GM12878 (cell line): ENCODE measurements around the gene WASF2. TPM values are rescaled to one million over a fixed set of nuclear protein-coding genes. Genes with fewer than 3 reads are reported as not detected.

Experiments
- ATAC-seq: fragments of 200-7000 bp; cut with Tn5 transposase; 3 replicates; pipeline ENCODE4 v1.9.1; 2020; ENCODE audit warnings: mild to moderate bottlenecking, moderate library complexity
- BruUV-seq: library from RNA; stranded (reverse); fragments of 400-500 nt; replicated peaks from 2 replicates; lab custom pipeline; 2021; lab: Mats Ljungman, UMichigan
- CTCF ChIA-PET: fragments of 300-600 bp; sonication (Branson Sonifier 250); formaldehyde crosslinking; extraction: SDS; loops from one replicate; lab custom pipeline; 2021; ENCODE audit warnings: inconsistent platforms; lab: Yijun Ruan, JAX
- POLR2A ChIA-PET: fragments of 350-600 bp; formaldehyde crosslinking; extraction: SDS; loops from one replicate; lab custom pipeline; 2021; ENCODE audit warnings: inconsistent platforms; lab: Charles Lee
- RAD21 ChIA-PET: fragments of 300-600 bp; sonication (Branson Sonifier 250); formaldehyde crosslinking; loops from one replicate; lab custom pipeline; 2023; ENCODE audit warnings: antibody characterized with exemption; ENCODE audit not compliant: unreplicated experiment; lab: Charles Lee
- SMC1A ChIA-PET: fragments of 300-600 bp; sonication (Branson Sonifier 250); formaldehyde crosslinking; loops from one replicate; lab custom pipeline; 2023; ENCODE audit not compliant: unreplicated experiment, uncharacterized antibody; lab: Charles Lee
- DNase-seq: peaks from one replicate; pipeline ENCODE4 v3.0.0-alpha.2; 2011; ENCODE audit warnings: low read depth, low spot score
- FAIRE-seq: peaks from 3 replicates; lab custom pipeline; 2011; peaks lifted over from hg19 to GRCh38; lab: Jason Lieb, UNC
- H2AFZ ChIP-seq: 2 replicates; pipeline ENCODE4 v1.6.0; 2011; ENCODE audit warnings: low read depth, low read length, control low read depth; ENCODE audit not compliant: control insufficient read depth
- H3K27ac ChIP-seq: 2 replicates; pipeline ENCODE4 v1.5.1; 2011; ENCODE audit warnings: control low read depth; ENCODE audit not compliant: control insufficient read depth, insufficient read depth
- H3K27me3 ChIP-seq, 2 experiments: replicated peaks in 1 of 2; 2 replicates each; pipeline versions ENCODE4 v1.6.0 to v1.6.1; 2011; ENCODE audit warnings: low read length in 1 of 2; ENCODE audit not compliant: control insufficient read depth in 2 of 2, insufficient read depth in 2 of 2
- H3K36me3 ChIP-seq, 2 experiments: 2 replicates each; pipeline ENCODE4 v1.5.1; 2011; ENCODE audit warnings: low read length in 1 of 2; ENCODE audit not compliant: control insufficient read depth in 2 of 2, insufficient read depth in 2 of 2
- H3K4me1 ChIP-seq: 2 replicates; pipeline ENCODE4 v1.6.1; 2011; ENCODE audit warnings: mild to moderate bottlenecking, low read length, moderate library complexity, mixed read lengths; ENCODE audit not compliant: control insufficient read depth, insufficient read depth
- H3K4me2 ChIP-seq: 2 replicates; pipeline ENCODE4 v1.6.0; 2011; ENCODE audit warnings: control low read depth; ENCODE audit not compliant: control insufficient read depth, insufficient read depth
- H3K4me3 ChIP-seq: fragments of 200-600 bp; sonication (generic); 2 replicates; pipeline ENCODE4 v1.5.1; 2016
- H3K79me2 ChIP-seq: 2 replicates; pipeline ENCODE4 v1.6.0; 2011; ENCODE audit warnings: low read length; ENCODE audit not compliant: control insufficient read depth, insufficient read depth
- H3K9ac ChIP-seq: 2 replicates; pipeline ENCODE4 v1.8.0; 2011; ENCODE audit warnings: low read length, control low read depth, mixed read lengths; ENCODE audit not compliant: control insufficient read depth, insufficient read depth
- H3K9me3 ChIP-seq: replicated peaks from 3 replicates; pipeline ENCODE4 v1.5.1; 2011; ENCODE audit warnings: mild to moderate bottlenecking, low read length; ENCODE audit not compliant: control insufficient read depth, insufficient read depth
- H4K20me1 ChIP-seq: 2 replicates; pipeline ENCODE4 v1.6.0; 2011; ENCODE audit not compliant: control insufficient read depth, insufficient read depth
- CREB1 ChIP-seq: IDR thresholded peaks from 2 replicates; pipeline ENCODE4 v1.6.1; 2012; ENCODE audit warnings: low read depth, mild to moderate bottlenecking, inconsistent platforms
- E2F4 ChIP-seq: IDR thresholded peaks from 2 replicates; pipeline ENCODE4 v1.6.1; 2012; ENCODE audit warnings: low read depth, low read length, improper control_type of control experiment
- ETV6 ChIP-seq, 2 experiments: fragments of 450-650 bp in 1 of 2; IDR thresholded peaks in 1 of 2; conservative IDR thresholded peaks in 1 of 2; 2 replicates each; pipeline ENCODE4 v1.6.1; 2014; ENCODE audit warnings: antibody characterized with exemption in 1 of 2, borderline replicate concordance in 1 of 2, low read depth in 1 of 2, mild to moderate bottlenecking in 1 of 2, moderate library complexity in 1 of 2
- FOXK2 ChIP-seq: fragments of 450-650 bp; IDR thresholded peaks from 2 replicates; pipeline ENCODE4 v1.6.1; 2017; ENCODE audit warnings: mild to moderate bottlenecking, moderate library complexity
- IKZF1 ChIP-seq: fragments of 450-650 bp; conservative IDR thresholded peaks from 2 replicates; pipeline ENCODE4 v1.6.1; 2017; ENCODE audit warnings: antibody characterized with exemption, mild to moderate bottlenecking
- IRF3 ChIP-seq: fragments of 450-650 bp; IDR thresholded peaks from 2 replicates; pipeline ENCODE4 v1.6.1; 2014; ENCODE audit warnings: mild to moderate bottlenecking
- IRF4 ChIP-seq: IDR thresholded peaks from 2 replicates; pipeline ENCODE4 v1.6.1; 2011; ENCODE audit warnings: low read depth, low read length
- MYC ChIP-seq: IDR thresholded peaks from 2 replicates; pipeline ENCODE4 v1.6.1; 2011; ENCODE audit warnings: mild to moderate bottlenecking, low read length, moderate library complexity, inconsistent platforms; ENCODE audit not compliant: insufficient read depth, insufficient replicate concordance, insufficient read length, severe bottlenecking
- NR2F1 ChIP-seq: fragments of 450-650 bp; conservative IDR thresholded peaks from 2 replicates; pipeline ENCODE4 v1.6.1; 2017; ENCODE audit warnings: mild to moderate bottlenecking
- PAX8 ChIP-seq: fragments of 450-650 bp; IDR thresholded peaks from 2 replicates; pipeline ENCODE4 v1.6.1; 2017; ENCODE audit warnings: mild to moderate bottlenecking, moderate library complexity
- RB1 ChIP-seq: fragments of 450-650 bp; formaldehyde crosslinking; IDR thresholded peaks from 2 replicates; pipeline ENCODE4 v1.6.1; 2017; ENCODE audit warnings: mild to moderate bottlenecking, borderline replicate concordance
- SP1 ChIP-seq: IDR thresholded peaks from one replicate; pipeline ENCODE4 v1.6.1; 2011; ENCODE audit warnings: low read depth, low read length
- SUZ12 ChIP-seq: fragments of 200-600 bp; sonication (generic); IDR thresholded peaks from one replicate; pipeline ENCODE4 v1.6.1; 2018; ENCODE audit warnings: antibody characterized with exemption, mild to moderate bottlenecking; ENCODE audit not compliant: unreplicated experiment
- USF1 ChIP-seq: IDR thresholded peaks from 2 replicates; pipeline ENCODE4 v1.6.1; 2011; ENCODE audit warnings: borderline replicate concordance, low read depth, mild to moderate bottlenecking, moderate library complexity, mixed read lengths, low read length; ENCODE audit not compliant: insufficient read depth; ENCODE audit errors: extremely low read length
- YY1 ChIP-seq: IDR thresholded peaks from 2 replicates; pipeline ENCODE4 v1.6.1; 2011; ENCODE audit warnings: low read depth, mild to moderate bottlenecking, low read length
- ZNF274 ChIP-seq: IDR thresholded peaks from one replicate; pipeline ENCODE4 v1.8.0; 2011; ENCODE audit not compliant: insufficient read length, insufficient read depth
- WGBS: methylation state at CpG from one replicate; pipeline ENCODE4 v1.1.6; 2016; ENCODE audit warnings: low lambda C conversion rate; ENCODE audit not compliant: insufficient replicate concordance, insufficient coverage; ENCODE audit errors: missing lambda C conversion rate; 5-methylcytosine and 5-hydroxymethylcytosine counted together
- in situ Hi-C: fragments of 300-500 bp; cut with MboI; formaldehyde crosslinking; loops from 9 replicates; pipeline ENCODE4 v1.14.3; 2018; ENCODE audit warnings: mixed read lengths
- intact Hi-C: fragments of 100-400 bp; cut with micrococcal nuclease; formaldehyde crosslinking; loops from one replicate; pipeline ENCODE4 v1.14.2; 2022; ENCODE audit not compliant: unreplicated experiment
- polyA plus RNA-seq, 11 experiments: library from polyadenylated mRNA; depleted of rRNA in 4 of 11; unstranded in 6 of 11; stranded (reverse) in 5 of 11; fragments of >200 nt; fragmentation: Nextera tagmentation in 4 of 11; fragmentation: Illumina TruSeq in 1 of 11; extraction: Ambion mirVana in 4 of 11; extraction: Trizol in 1 of 11; gene quantifications; 1 replicate in 1 of 11; 2 replicates in 10 of 11; pipeline versions ENCODE4 v1.2.1 to v1.2.3, GENCODE V29; 2011 to 2016; ENCODE audit warnings: inconsistent platforms in 2 of 11, missing spikeins in 2 of 11, low read depth in 1 of 11
- total RNA-seq, 4 experiments: library from RNA; depleted of rRNA in 3 of 4; stranded (reverse); fragments of >200 nt in 3 of 4; fragmentation: Illumina TruSeq in 1 of 4; extraction: Trizol in 1 of 4; gene quantifications; 2 replicates each; pipeline versions ENCODE4 v1.2.1 to v1.2.3, GENCODE V29; 2013 to 2021
- TF ChIP-seq, protein P1 (sequence below): fragments of 450-650 bp; IDR thresholded peaks from 2 replicates; pipeline ENCODE4 v1.6.1; 2018; ENCODE audit warnings: mild to moderate bottlenecking, low read depth, moderate library complexity; ENCODE audit not compliant: partially characterized antibody

The WASF2 gene
- total and polyA plus RNA-seq, 10 of the 15 experiments (the other 5 are each of a cell fraction or from before 2014, with no cell fraction given) = 7.0 to 111 (median 37.1) TPM

DNA sequence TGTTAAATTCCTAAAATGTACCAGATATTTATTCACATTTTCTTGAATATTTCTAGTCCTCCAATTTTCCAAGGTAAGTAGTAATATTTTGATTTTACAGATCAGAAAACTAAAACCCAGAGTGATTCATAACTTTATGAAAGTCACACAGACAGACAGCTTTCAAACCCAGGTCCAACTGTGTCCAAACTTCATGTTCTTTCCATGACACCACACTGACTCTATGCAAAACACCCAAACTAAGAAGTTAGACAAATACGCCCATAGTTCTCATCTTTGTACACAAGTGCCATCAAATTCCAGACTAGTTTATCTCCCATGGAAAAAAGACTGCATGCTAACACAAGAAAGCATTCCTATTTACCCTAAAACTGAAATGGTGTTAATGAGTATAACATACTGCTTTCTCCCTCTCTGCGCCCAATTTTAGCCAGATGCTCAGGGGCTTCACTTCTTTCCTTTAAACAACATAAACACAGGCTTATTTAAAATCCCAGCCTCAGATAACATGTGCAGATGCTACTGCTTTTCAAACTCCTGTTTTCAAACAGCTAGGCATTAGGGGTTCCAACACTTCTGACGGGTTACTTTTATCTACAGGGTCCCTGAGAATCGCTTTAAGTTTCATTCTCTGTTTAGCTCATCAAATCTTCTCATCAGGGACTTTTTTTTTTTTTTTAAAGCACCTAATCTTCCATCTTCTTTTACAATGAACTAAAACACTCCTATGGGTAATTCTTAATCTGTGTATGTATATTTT lies 44.6 kb downstream of the WASF2 start:
- Histone ChIP-seq H3K9me3 (no peaks in the 10 kb centered on the region), H3K4me3 (peak overlapping the region; percentile 36; the same call in 1 of the 2 replicates), H3K4me2 (peak overlapping the region; percentile 70), H3K36me3 (peaks cover 5 to 7% of the 10 kb centered on the region in 2 experiments; a peak in 3 of 4 replicates), H3K27ac (peak overlapping the region; percentile 85), H3K27me3 (no peaks in the 10 kb centered on the region), H4K20me1 (no peaks in the 10 kb centered on the region), H3K79me2 (peaks cover 68% of the 10 kb centered on the region), H2AFZ (no peak overlapping the region), H3K4me1 (peaks cover 63% of the 10 kb centered on the region), H3K9ac (peak overlapping the region; percentile 49)
- FAIRE-seq (peak; percentile 79), ATAC-seq (peak; percentile 80), DNase-seq (no peak)
- ChIA-PET SMC1A (interaction anchor here (0.6 to 24.6 kb wide), 17 partner anchors 10 to 476 kb away, joined by 3 to 470 read pairs (median 5); partner anchors contain the start of gene WASF2), POLR2A (interaction anchor here (0.5 to 5.7 kb wide), 27 partner anchors 8 to 341 kb away, joined by 3 to 43 read pairs (median 3); partner anchors contain the start of gene WASF2), RAD21 (interaction anchor here (0.6 to 5.3 kb wide), 18 partner anchors 10 to 227 kb away, joined by 3 to 47 read pairs (median 6); partner anchors contain the start of genes IFI6 and WASF2), CTCF (interaction anchor here (0.9 to 15.8 kb wide), 14 partner anchors 8 to 161 kb away, joined by 3 to 240 read pairs (median 4); no protein-coding TSS in a partner anchor)
- BruUV-seq = TSS peak; percentile 33
- intact Hi-C loops (loop anchor here (1.0 to 5.0 kb wide), 2 partner anchors 27 to 47 kb away; partner anchors contain the start of gene WASF2), in situ Hi-C loops (no loop called here)
- 2% methylated on average over 4 of the region's 4 CpGs for WGBS
- no peak for TF ChIP-seq ETV6 (conservative IDR thresholded peaks at IDR 0.05 in 1 of 2, IDR thresholded peaks at IDR 0.05 in 1 of 2; ENCODE audit: borderline replicate concordance in 1 of 2, low read depth in 1 of 2)
- no peak for TF ChIP-seq USF1
- TF ChIP-seq, protein P1, sequence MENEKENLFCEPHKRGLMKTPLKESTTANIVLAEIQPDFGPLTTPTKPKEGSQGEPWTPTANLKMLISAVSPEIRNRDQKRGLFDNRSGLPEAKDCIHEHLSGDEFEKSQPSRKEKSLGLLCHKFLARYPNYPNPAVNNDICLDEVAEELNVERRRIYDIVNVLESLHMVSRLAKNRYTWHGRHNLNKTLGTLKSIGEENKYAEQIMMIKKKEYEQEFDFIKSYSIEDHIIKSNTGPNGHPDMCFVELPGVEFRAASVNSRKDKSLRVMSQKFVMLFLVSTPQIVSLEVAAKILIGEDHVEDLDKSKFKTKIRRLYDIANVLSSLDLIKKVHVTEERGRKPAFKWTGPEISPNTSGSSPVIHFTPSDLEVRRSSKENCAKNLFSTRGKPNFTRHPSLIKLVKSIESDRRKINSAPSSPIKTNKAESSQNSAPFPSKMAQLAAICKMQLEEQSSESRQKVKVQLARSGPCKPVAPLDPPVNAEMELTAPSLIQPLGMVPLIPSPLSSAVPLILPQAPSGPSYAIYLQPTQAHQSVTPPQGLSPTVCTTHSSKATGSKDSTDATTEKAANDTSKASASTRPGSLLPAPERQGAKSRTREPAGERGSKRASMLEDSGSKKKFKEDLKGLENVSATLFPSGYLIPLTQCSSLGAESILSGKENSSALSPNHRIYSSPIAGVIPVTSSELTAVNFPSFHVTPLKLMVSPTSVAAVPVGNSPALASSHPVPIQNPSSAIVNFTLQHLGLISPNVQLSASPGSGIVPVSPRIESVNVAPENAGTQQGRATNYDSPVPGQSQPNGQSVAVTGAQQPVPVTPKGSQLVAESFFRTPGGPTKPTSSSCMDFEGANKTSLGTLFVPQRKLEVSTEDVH = no peak
- TF ChIP-seq ZNF274 = no peak
- no peak for TF ChIP-seq RB1
- TF ChIP-seq NR2F1 = no peak
- TF ChIP-seq YY1 = no peak
- TF ChIP-seq SP1 = no peak
- TF ChIP-seq SUZ12 = no peak
- TF ChIP-seq E2F4 = no peak
- TF ChIP-seq IKZF1 = no peak
- TF ChIP-seq CREB1 = no peak
- TF ChIP-seq FOXK2 = no peak
- TF ChIP-seq MYC = no peak
- peak; percentile 61; the same call in 1 of the 2 replicates for TF ChIP-seq IRF4
- no peak for TF ChIP-seq IRF3
- no peak for TF ChIP-seq PAX8
